Right renal cortex interstitium (tissue), 3 donors: Measurements from ENCODE around the gene RUNX3. TPM values are rescaled to one million over a fixed set of nuclear protein-coding genes. Genes with fewer than 3 reads are reported as not detected.

ENCODE experiments used
- DNase-seq, 3 donors: peaks; one replicate each; pipeline ENCODE4 v3.0.0-alpha.2; 2013; ENCODE audit warnings: low read depth in 3 of 3, low spot score in 2 of 3
- polyA plus RNA-seq, 3 donors: library from polyadenylated mRNA; unstranded; fragments of 120-200 nt; gene quantifications; one replicate each; pipeline ENCODE4 v1.2.1, GENCODE V29; 2013; ENCODE audit not compliant: insufficient read length in 3 of 3

RUNX3 gene
- polyA plus RNA-seq, 3 donors = 0.31 to 0.69 (median 0.54) TPM

DNA sequence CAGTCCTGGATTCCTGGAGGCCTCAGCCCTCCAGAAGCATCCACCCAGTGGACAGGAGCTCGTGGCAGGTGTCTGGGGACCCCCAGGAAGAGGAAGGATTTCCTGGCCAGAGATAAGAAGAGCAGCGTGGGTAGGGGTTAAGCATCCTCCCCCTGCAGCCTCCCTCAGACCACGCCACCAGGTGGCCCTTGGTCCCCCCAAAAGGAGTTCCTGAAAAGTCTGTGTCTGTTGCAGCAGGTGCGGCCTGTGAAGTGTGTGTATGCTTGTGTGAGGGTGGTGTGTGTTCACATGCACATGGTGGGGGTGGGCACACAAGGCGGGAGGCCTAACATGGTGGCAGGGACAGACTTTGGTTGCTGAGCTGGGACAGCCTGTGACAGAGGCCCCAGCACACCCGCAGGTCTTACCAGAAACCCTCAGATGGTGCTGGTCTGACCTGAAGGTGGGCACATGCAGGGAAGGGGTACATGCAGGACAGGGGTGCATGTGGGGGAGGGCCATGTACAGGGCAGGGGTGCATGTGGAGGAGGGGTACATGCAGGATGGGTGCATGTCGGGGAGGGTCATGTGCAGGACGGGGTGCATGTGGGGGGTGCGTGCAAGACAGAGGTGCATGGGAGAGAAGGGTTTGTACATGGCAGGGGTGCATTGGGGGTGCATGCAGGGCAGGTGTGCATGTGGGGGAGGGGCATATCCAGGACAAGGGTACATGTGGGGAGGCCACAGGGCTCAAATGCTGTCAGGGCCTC lies 18.2 kb upstream of the RUNX3 start:
- DNase-seq = no peak

DNA sequence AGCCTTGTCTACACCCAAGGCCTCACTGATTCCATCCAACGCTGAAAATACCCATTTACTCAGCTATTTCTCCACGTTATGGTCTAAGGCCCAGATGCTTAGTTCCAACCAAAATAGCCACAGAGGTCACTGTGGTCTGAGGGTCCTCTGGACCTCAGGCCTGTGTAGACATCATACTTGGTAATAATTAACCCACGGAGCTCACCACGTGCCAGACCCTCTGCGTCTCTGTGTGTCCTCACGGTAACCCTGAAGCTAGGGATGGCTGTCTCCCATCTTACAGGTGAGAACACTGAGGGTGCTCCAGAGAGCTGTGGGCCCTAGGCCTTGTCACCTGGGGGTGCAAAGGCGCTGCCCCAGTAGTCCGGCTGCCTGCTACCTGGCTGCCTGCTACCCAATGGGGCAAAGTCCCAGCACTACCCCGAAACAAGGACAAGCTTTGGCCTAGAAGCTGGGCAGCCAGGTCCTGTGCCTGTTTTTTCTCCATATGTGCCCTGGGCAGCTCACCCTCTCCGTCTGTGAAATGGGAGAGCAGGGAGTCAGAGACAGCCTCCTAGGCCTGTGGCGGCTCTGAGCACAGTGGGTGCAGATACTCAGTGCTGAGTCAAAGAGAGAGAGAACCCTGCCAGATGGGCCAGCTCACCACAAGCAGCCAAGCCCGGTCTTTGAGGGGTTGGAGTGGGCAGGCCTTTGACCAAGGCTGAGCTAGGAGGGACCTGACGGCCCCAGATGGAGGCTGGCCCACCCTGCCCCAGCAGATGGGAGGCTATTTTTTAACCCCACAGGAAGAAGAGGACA lies 17.0 kb upstream of the RUNX3 start:
- DNase-seq = no peak

DNA sequence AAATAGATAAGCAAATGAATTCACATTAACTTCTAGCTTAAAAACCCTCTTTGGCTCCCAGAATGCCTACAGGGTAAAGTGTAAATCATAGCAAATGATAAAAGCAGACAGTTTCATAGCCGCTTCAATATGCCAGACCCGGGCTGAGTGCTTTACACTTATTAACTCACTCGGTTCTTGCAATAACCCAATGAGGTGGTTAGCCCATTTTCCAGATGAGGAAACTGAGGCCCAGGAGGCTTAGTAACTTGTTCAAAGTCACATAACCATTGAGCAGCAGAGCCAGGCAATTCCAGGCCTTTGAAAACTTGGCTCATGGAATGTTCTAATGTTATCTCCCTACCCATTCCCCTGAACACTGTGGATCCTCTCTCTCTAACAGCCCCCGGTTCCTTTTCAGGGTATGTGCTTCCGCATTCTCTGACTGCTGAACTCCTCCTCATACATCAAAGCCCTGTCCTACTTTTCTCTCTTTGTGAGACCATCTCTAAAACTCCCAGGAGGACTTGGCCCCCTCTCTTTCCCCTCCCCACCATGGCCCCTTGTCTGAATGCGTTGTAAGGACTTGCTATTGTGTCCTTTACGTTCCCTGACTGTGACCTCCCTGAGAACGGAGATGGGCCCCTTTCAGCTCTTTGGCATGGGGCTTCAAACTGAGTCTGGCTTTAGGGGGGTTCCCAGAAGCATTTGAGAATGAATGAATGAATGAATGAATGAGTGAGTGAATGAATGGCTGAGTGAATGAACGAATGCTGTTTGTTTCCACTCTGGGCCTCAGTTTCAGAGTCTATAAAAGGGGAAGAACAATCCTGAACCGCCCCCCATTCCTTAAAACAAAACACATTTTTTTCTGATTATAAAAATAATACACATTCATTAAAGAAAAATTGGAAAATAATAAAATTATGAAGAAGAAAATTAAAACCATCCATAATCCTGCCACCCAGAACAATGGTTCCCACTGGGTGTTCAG lies 15.6 kb upstream of the RUNX3 start:
- DNase-seq = no peak

DNA sequence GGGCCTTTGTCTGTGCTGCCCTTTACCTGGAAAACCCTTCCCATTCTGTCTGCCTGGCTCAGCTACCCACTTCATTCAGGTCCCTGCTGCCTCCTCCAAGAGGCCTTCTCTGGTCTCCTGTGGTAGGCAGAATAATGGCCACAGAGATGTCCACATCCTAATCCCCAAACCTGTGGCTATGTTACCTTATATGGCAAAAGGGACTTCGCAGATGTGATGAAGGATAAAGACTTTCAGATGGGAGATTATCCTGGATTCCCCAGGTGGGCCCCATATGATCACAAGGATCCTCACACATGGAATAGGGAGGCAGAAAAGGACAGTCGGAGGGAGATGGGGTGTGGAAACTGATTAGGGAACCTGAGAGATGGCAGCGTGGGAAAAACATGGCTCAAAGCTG lies 14.2 kb upstream of the RUNX3 start:
- no peak for DNase-seq

DNA sequence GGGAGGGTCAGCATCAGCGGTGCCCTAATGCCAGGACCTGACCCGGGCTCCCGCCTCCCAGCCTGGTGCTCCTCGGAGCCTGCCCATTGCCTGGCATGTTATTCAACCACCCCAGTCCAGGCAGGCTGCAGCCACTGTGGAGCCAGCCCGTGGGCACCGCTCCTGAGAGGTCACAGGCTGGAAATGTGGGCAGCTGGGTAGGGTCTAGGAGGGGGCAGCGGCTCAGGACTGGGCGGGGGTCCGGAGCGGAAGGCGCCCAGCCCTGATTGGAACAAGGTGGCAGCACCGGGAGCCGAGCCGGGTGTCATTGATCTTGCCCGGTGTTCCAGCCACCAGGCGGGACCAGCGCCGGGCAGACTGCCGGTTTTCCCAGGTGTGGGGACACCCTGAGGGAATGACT lies 12.7 kb upstream of the RUNX3 start:
- no peak for DNase-seq

DNA sequence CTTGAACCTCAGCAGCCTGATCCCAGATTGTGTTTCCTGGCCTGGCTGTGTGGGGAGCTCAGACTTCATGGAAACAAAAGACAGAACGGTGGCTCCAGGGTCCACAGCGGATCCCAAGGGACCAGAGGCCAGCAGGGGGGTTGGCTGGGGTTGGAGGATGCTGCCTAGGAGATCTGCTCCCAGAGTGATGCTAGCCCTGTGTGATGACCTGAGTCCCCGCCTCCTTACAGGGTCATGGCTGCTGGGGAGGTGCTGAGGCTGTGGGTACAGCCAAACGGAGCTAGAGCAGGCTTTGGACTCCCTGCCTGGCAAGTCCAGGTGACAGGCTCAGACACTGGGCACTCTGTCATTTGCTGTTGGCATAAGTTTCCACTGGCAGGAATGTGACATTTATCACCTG lies 11.5 kb upstream of the RUNX3 start:
- no peak for DNase-seq

DNA sequence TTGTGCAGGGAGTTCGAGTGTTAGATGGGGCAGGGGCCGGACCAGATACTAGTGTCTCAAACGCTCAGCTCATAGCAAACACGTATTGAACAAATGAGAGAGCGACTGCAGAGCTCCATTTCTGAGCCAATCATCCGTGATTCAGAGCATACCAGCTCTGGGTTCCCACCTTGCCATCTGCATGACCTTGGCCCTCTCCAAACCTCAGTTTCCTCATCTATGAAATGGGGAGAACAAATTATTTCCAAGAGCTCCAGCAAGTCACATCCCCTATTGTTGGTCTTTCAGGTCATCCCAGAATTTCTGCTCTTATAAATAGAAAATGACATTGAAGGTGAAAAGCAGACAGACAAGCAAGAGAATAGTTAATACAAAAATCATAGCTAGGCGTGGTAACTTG lies 10.2 kb upstream of the RUNX3 start:
- DNase-seq = no peak

DNA sequence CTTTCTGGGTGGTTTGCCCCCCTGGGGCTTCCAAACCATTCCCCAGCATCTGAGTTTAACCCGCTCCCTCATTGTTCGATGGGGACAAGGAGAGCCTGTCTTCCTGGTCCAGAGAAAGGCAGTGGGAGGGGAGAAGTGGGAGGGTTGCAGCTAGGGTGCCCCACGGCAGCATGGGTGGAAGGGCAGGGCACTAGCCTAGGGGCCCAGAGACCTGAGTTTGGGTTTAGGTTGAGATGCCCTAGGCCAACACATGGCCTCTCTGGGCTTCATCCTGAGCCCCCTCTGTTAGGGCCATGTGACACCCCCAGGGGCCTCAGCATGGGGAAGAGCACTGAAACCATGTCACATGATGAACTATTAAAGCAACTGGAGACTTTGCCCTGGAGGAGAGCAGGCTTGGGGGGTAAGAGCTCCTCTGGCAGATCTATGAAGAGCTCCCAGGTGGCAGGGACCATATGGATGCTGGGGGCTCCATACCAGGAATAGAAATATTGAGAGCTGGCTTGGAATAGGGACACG lies 9.7 kb upstream of the RUNX3 start:
- no peak for DNase-seq

DNA sequence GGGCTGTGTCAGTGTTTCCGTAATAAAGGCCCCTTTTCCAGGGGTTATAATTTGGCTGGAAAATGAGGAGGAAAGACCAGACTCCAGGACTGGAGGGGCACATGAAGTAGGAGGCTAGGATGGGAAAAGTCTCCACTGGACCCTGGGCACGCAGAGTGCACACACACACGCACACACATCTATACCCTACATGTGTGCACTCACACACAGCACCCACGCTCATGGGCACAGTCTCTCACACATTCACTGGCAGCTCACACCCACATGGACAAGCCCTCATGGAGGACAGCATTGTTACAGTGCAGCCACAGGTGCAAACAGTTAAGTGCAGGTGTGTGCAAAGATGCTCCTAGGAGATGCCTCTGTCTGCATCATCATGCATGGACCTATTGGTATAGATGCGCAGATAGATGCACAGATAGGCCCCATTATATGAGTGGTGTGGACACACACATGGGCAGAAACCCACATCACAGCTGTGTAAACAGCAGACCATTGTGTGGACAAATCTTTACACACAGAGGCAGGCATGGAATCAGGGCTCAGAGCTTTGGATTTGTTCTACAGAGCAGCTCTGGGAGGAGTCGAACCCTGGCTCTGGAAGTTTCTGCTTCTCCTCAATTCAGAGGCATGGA lies 9.1 kb upstream of the RUNX3 start:
- DNase-seq = no peak

DNA sequence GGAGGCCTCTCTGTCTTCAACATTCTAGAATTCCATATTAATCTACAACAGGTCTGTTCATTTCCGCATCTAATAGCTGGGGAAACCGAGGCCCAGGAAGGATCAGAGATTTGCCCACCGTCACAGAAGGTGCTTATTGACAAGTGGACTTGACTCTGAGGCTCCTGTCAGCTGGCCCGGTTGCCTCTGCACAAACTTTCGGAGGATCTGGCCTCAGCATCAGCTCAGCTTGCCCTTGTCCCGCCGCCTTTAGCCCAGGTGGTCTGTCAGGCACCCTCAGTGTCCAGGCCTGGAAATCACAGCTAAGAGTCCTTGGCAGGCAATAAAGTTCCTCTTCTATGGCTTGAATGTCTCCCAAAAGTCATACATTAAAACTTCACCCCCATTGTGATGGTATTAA lies 8.2 kb upstream of the RUNX3 start:
- no peak for DNase-seq

DNA sequence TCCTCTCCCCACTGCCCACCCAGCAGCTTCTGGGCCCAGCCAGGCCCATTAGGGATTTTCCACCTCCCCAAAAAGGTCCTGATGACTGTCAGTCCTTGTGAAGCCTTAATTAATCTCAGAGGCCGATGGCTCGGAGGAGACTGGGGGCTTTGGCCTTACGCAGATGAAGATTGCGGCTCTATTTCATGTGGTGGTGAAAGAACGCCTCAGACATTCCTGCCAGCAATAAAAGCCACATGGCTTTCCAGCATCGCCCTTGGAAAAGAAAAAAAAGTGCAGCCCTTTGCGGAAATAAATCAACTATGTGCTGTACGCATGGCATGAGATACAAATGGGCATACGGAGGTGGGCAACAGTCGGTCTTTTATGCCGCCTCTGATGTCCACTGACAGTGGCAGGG lies 6.6 kb upstream of the RUNX3 start:
- DNase-seq = no peak

DNA sequence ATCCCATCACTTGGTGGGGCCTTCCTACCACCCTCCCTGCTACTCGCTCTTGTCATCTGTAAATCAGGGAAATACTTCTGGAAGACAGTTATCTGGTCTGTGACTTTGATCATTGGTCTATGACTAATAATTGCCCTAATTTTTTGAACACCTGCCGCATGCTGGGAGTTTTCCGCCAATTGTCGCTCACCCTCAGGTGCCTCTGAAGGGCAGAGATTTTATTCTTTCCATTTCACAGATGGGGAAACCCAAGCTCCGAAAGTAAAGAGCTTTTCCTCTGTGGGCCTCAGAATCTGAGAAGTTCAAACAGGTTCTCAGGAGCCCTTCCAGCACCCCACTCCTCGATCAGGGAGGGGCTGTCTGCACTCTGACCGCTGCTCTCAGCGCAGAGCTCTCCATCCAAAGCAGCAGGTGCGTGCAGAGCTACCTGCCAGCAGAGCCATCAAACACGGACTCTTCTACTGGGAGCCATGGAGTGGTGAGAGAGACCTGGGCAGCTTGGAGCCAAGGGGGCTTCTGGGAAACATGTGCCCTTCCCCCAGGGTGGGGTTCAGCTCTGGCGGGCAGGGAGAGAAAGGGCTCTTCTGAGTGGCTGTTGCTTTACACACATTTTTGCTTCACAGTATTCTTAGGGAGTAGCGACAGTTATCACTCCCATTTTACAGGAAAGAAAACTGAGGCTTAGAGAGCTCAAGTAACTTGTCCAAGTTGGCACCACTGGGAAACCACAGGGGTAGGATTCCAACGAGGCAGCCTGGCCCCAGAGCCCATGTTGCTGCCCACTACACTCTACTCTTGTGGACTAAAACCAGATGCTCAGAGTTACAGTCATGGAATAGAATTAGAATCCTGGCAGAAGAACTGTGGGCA lies 5.8 kb upstream of the RUNX3 start:
- no peak for DNase-seq

DNA sequence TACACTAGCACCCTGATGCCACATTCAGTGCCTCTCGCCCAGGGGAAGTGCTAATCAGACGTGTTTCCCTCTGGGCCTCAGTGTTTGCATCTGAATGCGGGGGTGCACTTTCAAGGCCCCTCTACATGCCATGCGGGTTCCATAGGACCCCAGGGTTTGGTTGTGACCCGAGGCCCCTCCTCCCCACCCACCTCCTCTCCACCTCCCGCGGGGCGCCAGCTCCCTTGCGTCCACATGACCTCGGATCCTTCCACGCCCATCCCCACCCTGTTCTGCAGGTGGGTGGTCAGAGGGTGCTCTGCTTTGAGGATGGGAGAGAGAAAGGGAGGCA lies 5.1 kb upstream of the RUNX3 start:
- DNase-seq = no peak

DNA sequence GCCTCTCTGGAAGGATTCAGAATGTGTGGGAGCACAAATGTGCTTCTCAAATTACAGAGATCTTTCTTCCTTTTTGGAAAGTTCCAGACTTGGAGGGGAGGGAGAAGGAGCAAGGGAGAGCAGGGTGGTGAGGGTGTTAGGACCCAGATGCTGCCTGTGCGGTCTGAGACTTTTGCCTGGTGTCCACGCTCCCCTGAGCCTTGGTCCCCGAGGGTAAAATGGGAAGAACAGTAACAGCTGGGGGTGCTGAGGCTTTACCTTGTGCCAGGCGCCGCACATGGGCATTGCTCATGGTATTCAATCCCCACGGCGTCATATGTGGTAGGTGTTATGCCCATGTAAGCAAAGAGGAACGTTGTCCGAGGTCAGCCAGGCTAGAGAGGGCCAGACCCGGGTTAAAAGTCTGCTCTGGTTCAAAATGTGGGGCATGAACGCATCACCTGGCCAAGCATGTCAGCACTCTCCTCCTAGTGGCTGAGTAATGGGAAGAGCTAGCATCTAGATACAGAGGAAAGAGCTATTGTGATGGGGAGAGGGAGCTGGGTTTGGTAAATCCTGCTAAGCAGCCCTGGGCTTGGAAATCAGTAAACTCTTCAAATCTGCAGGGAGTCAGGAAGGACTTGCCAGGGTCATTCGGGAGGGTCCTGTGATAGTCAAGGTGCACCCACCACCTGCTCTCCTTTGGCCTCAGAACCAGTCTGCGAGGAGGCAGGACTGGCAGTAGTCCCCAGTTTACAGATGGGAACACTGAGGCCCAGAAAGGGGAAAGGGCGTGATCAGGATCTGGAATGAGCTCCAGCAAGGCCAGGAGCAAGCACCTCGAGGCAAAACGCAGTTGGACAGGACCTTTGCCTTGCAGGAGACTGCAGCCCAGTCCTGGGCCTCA lies 4.5 kb upstream of the RUNX3 start:
- DNase-seq = no peak

DNA sequence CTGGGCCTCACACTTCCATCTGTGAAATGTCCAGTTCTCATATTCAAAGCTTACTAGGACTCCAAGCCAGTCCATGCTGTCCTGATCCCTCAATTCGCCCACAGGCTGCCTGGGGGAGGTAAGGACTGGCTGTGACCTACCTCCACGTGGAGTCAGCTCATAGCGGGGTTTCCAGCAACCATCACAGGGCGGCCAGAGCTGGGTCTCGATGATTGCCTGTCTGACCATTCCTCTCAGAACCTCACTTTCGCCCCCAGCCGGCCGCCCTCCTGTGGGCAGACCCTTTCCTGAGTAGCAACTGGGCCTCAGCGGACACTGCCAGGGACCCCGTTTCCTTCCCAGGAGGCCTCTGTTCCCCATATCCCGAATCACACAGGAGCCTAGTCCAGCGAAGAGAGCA lies 3.4 kb upstream of the RUNX3 start:
- no peak for DNase-seq

DNA sequence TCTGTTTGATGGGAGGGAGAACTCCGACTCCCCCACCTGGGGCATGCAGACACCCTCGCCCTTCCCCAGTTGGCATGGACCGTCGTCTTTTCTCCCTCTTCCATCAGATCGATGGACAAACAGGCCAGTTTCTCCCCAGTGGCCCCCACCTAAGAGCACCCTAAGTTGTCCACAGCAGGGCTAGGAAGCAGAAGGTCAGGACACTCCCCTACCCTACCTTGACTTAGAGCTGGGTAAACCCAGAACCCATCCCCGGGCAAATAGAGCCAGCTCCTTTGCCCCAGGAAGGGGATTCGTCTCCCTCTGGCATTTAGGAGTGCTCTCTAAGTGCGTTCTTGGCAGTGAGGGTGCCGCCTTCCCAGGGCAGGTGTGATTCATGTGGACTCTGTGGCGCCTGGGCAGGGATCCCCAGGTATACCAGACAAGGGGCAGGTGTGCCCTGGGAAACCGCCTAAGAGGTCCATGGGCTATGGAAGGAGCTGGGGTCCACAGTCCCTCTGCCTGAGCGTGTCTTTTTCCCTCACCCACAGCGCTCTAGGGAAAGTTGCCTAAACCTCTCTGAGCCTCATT lies 2.7 kb upstream of the RUNX3 start:
- DNase-seq = no peak

DNA sequence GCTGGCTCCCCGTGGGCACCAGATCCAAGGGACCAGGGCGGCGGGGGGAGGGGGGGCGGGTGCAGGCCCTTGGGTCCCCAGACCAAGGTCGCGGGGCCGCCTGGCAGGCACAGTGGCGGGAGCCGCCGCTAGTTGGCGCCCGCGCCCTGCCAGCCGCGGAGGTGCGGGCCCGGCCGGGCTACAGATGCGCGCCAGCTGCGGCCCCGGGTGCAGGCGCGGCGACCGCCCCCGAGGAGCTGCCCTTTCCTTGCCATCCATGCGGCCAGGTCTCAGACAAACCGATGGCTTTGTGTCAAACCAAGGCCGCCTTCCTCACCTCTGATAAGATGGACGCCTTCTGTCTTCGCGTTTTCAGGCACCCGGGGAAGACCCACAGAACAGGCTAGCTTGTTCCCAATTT lies 2.2 kb upstream of the RUNX3 start:
- DNase-seq = no peak

DNA sequence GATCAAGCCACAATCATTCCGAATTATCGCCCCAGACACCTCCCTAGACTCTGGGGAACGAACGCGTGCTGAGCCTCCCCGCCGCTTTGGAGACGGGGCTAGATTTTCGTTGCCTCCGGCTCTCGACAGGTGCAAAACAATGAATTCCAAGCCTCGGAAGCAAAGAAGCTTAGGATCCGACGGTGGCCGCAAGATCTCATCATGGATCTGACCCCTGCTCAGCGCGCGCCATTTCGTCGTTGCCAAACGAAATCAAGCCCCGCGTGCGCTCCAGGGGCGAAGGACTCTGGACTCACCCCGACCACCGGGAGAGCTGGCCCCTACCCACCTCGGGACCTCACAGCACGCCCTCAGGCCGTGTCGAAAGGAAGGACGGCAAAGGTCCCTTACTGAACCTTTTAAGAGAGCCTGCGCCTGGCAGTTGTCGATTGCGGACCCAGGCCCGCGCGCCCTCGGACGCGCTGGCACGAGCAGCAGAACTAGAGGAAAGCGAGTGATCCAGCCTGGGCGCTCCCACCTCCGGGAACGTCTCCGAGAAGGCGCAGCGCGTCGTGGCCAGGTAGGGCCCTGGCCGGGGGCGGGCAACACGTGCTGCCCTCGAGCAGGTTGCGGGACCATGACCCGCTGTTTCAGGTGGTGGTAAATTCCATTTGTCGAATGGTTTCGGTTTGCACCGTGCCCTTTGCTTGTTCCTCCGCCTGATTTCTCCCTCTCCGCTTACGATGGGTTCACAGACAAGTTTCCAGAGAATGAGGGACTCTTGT lies 1.6 kb upstream of the RUNX3 start:
- DNase-seq = no peak
